Heart left ventricle (tissue), 16 donors: ENCODE results near the gene TMEM242. TPM values are rescaled to one million over a fixed set of nuclear protein-coding genes. Genes with fewer than 3 reads are reported as not detected.

Experiments
- ATAC-seq, 4 donors: fragments of 200-7000 bp; cut with Tn5 transposase; one replicate each; pipeline ENCODE4 v1.9.1; 2020 to 2022; ENCODE audit warnings: moderate library complexity in 4 of 4, mild to moderate bottlenecking in 3 of 4, moderate number of reproducible peaks in 1 of 4
- DNase-seq, 5 donors: peaks; one replicate each; pipeline ENCODE4 v3.0.0-alpha.2; 2020
- H3K27ac ChIP-seq, 12 donors: fragments of 200-600 bp; sonication (generic) in 4 of 12; one replicate each; pipeline versions ENCODE4 v1.5.0 to v1.8.0; 2016 to 2022; ENCODE audit warnings: mild to moderate bottlenecking in 2 of 12
- H3K27me3 ChIP-seq, 9 donors: fragments of 200-600 bp; sonication (generic) in 2 of 9; one replicate each; pipeline versions ENCODE4 v1.5.1 to v1.8.0; 2016 to 2022; ENCODE audit warnings: mild to moderate bottlenecking in 3 of 9
- H3K36me3 ChIP-seq, 9 donors: fragments of 200-600 bp; sonication (generic) in 2 of 9; one replicate each; pipeline versions ENCODE4 v1.5.0 to v1.8.0; 2018 to 2022; ENCODE audit warnings: mild to moderate bottlenecking in 2 of 9
- H3K4me1 ChIP-seq, 12 donors: fragments of 200-600 bp; sonication (generic) in 4 of 12; one replicate each; pipeline versions ENCODE4 v1.5.0 to v1.8.0; 2016 to 2022; ENCODE audit warnings: mild to moderate bottlenecking in 3 of 12
- H3K4me3 ChIP-seq, 12 donors: fragments of 200-600 bp; sonication (generic) in 4 of 12; one replicate each; pipeline versions ENCODE4 v1.5.0 to v1.8.0; 2017 to 2022; ENCODE audit warnings: mild to moderate bottlenecking in 9 of 12, moderate library complexity in 4 of 12
- H3K9me3 ChIP-seq, 12 donors: fragments of 200-600 bp; sonication (generic) in 4 of 12; one replicate each; pipeline versions ENCODE4 v1.5.0 to v1.8.0; 2016 to 2022; ENCODE audit warnings: mild to moderate bottlenecking in 1 of 12
- POLR2A ChIP-seq, 2 donors: fragments of 450-650 bp; IDR thresholded peaks; one replicate each; pipeline ENCODE4 v1.6.1; 2017; ENCODE audit warnings: antibody characterized with exemption in 2 of 2, mild to moderate bottlenecking in 2 of 2, moderate library complexity in 2 of 2
- WGBS, 4 donors: extraction: QIAGEN DNeasy Blood & Tissue Kit in 2 of 4; methylation state at CpG; one replicate each; pipeline versions ENCODE4 v1.1.5 to v1.1.7; 2013 to 2018; 5-methylcytosine and 5-hydroxymethylcytosine counted together
- intact Hi-C, 10 donors: fragments of 100-400 bp; cut with DNase I; formaldehyde crosslinking; loops; one replicate each; pipeline versions ENCODE4 v1.11.1 to v1.14.2; 2022
- polyA plus RNA-seq, 2 donors: library from polyadenylated mRNA; stranded (reverse); fragments of 200-250 nt; gene quantifications; one replicate each; pipeline ENCODE4 v1.2.3, GENCODE V29; 2013
- total RNA-seq, 9 donors: library from RNA; depleted of rRNA in 2 of 9; stranded (reverse); fragments of >200 nt in 2 of 9; fragmentation: NEBNext Ultra II Directional in 3 of 9; extraction: Animal tissue kit (Norgen Biotek cat#: 25700) in 3 of 9; gene quantifications; one replicate each; pipeline versions ENCODE4 v1.1.0 to v1.2.4, GENCODE V29; 2016 to 2023
- TF ChIP-seq, protein P1 (sequence below), 12 donors: fragments of 200-600 bp; sonication (generic) in 4 of 12; IDR thresholded peaks; one replicate each; pipeline versions ENCODE4 v1.5.0 to v1.8.0; 2018 to 2022; ENCODE audit warnings: antibody characterized with exemption in 12 of 12, mild to moderate bottlenecking in 5 of 12
- donor health status: ischemic (EF 13 %, LVEDD 7.1; RV severe dilation, severe dysfunction).
- donor health status: healthy with polysubstance abuse.
- donor health status: DM: no; HTN: yes; CAD: no.
- donor health status: DM: no; HTN: no; CAD: no.
- donor health status: ischemic (EF 25% LVEDD 6.9; RV normal size, moderate dysfunction).
- donor health status: ischemic (EF 25% LVEDD 5.7; RV mildly dilated, moderate dysfunction).
- donor health status: healthy.
- donor health status: DM: yes; HTN: yes; CAD: no.
- donor health status: ischemic (EF 35%, LVEDD 5.7; RV mildly dilated, moderate dysfunction).
- donor health status: nonischemic (EF 11% LVEDD 7.7; RV severe dilation, severe dysfunction).
- donor health status: DM: yes; HTN: yes; CAD: no.
- donor health status: PGD.
- donor health status: ischemic (EF 29% LVEDD 5.4; RV normal size, mild dysfunction).
- donor health status: nonischemic (EF 23%, LVEDD 6.1; RV moderate dilation, normal function).

TMEM242 gene
- total and polyA plus RNA-seq, 11 donors, result 5.9 to 18.3 (median 13.2) TPM

DNA sequence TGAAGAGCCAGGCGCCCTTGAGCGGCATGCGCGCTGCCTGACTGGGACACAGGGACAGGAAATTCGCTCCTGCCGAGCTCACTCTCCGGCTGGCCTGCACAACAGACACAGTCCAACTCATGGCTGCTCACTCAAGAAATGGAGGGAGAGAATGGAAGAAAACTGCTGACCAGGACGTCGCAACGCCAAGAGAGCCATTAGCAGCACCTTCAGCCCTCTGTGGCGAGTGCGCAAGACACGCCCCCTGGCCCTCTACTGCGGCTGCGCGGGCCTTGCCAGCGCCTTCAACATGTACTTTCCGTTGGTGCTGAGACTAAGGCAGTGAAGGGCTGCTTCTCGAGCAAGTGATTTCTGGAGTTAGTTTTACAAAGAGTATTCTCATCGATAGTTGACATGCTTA is 23.3 kb downstream of the TMEM242 start:
- intact Hi-C loops, result no loop called here
- Histone ChIP-seq H3K27me3 (no peaks in the 10 kb centered on the region), H3K36me3 (peaks cover 0 to 5% (median 0%) of the 10 kb centered on the region in 9 donors), H3K27ac (no peak overlapping the region), H3K4me1 (peaks cover 0 to 32% (median 20%) of the 10 kb centered on the region in 12 donors), H3K9me3 (no peaks in the 10 kb centered on the region), H3K4me3 (no peak overlapping the region)
- WGBS, 4 donors, result 95 to 98% (median 97%) methylated on average over 20 of the region's 20 CpGs
- TF ChIP-seq, protein P1, sequence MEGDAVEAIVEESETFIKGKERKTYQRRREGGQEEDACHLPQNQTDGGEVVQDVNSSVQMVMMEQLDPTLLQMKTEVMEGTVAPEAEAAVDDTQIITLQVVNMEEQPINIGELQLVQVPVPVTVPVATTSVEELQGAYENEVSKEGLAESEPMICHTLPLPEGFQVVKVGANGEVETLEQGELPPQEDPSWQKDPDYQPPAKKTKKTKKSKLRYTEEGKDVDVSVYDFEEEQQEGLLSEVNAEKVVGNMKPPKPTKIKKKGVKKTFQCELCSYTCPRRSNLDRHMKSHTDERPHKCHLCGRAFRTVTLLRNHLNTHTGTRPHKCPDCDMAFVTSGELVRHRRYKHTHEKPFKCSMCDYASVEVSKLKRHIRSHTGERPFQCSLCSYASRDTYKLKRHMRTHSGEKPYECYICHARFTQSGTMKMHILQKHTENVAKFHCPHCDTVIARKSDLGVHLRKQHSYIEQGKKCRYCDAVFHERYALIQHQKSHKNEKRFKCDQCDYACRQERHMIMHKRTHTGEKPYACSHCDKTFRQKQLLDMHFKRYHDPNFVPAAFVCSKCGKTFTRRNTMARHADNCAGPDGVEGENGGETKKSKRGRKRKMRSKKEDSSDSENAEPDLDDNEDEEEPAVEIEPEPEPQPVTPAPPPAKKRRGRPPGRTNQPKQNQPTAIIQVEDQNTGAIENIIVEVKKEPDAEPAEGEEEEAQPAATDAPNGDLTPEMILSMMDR (IDR thresholded peaks at IDR 0.05), result no peak
- no peak for TF ChIP-seq POLR2A (IDR thresholded peaks at IDR 0.05)
- ATAC-seq (peak in 1 of 4 donors; percentile 16), DNase-seq (no peak)

DNA sequence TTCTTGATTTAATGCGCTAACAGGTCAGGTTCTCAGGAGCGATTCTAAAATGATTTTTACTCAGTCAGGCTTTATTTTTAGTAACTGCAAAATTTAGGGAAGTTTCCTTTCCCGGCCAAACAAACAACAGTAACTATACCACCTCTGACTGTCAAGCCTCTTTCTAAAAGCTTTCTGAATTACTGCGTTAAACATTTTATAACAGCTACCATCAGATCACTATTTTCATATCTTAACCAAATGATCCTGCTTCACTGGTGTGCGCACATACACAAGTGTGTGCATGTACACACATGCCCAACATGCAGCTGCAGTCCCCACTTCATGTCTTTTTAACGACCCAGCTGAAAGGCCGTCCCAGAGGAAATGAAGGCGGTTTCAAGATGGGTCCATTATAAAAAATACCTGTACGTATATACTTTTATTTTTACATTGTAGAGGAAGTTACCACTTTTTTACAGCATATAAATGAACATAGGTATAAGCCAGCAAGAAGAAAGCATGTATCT is 25.0 kb downstream of the TMEM242 start:
- ATAC-seq, result no peak
- TF ChIP-seq, protein P1 (IDR thresholded peaks at IDR 0.05), result no peak
- no peak for TF ChIP-seq POLR2A (IDR thresholded peaks at IDR 0.05)
- WGBS, 4 donors, result 66 to 75% (median 73%) methylated on average over 9 of the region's 9 CpGs
- intact Hi-C loops, result no loop called here
- Histone ChIP-seq H3K4me1 (peaks cover 0 to 21% (median 11%) of the 10 kb centered on the region in 12 donors), H3K27me3 (no peaks in the 10 kb centered on the region), H3K9me3 (no peaks in the 10 kb centered on the region), H3K27ac (no peak overlapping the region), H3K36me3 (peaks cover 0 to 5% (median 0%) of the 10 kb centered on the region in 9 donors), H3K4me3 (no peak overlapping the region)
- DNase-seq, result no peak

DNA sequence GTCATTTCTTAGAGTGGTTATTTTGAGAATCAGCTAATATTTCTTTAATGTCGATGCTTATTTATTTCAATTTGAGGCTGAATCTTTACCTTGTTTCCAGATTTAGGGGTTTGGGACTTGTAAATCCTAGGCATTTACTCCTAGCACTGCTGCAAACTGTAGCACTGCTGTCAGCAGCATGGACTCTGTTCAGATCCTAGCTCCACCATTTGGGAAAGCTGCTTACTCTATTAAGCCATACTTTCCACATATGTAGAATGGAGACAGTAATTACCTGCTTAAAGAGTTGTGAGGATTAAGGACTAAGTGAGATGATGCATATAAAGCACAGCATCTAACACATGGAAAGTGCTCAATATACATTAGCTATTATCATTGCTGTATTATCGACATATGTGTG is 28.7 kb downstream of the TMEM242 start:
- DNase-seq (no peak), ATAC-seq (no peak)
- 73 to 99% (median 96%) methylated on average over 2 of the region's 2 CpGs for WGBS, 4 donors
- no peak for TF ChIP-seq POLR2A (IDR thresholded peaks at IDR 0.05)
- TF ChIP-seq, protein P1 (IDR thresholded peaks at IDR 0.05), result no peak
- intact Hi-C loops, result no loop called here
- H3K4me1 ChIP-seq, result peaks cover 0 to 10% (median 2%) of the 10 kb centered on the region in 12 donors
- no peaks in the 10 kb centered on the region for H3K27me3 ChIP-seq
- H3K4me3 ChIP-seq, result no peak overlapping the region
- H3K36me3 ChIP-seq, result peaks cover 0 to 34% (median 31%) of the 10 kb centered on the region in 9 donors
- no peaks in the 10 kb centered on the region for H3K9me3 ChIP-seq
- H3K27ac ChIP-seq, result no peak overlapping the region

DNA sequence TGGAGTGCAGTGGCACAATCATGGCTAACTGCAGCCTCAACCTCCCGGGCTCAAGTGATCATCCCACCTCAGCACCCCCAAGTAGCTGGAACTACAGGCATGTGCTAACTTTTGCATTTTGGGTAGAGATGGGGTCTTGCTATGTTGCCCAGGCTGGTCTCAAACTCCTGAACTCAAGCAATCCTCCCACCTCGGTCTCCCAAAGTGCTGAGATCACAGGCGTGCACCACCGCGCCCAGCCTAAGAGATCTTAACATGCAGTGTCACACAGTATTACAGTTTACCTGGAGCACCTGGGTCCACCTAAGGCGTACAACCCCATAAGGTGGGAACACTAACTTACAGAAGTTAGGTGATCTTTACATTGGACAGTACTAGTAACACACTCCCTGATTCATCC is 29.5 kb downstream of the TMEM242 start:
- no peaks in the 10 kb centered on the region for H3K9me3 ChIP-seq
- intact Hi-C loops, result no loop called here

More for the DNA sequence above, 29.5 kb downstream of the TMEM242 start:
- Histone ChIP-seq H3K27ac (no peak overlapping the region), H3K36me3 (peaks cover 0 to 42% (median 34%) of the 10 kb centered on the region in 9 donors), H3K4me1 (peaks cover 0 to 9% (median 2%) of the 10 kb centered on the region in 12 donors), H3K27me3 (no peaks in the 10 kb centered on the region), H3K4me3 (no peak overlapping the region)
- TF ChIP-seq, protein P1 (IDR thresholded peaks at IDR 0.05), result no peak
- TF ChIP-seq POLR2A (IDR thresholded peaks at IDR 0.05), result no peak
- 90 to 100% (median 98%) methylated on average over 6 of the region's 6 CpGs for WGBS, 4 donors
- no peak for DNase-seq
- no peak for ATAC-seq
